Measurements from ENCODE around the gene ESR1.

DNA sequence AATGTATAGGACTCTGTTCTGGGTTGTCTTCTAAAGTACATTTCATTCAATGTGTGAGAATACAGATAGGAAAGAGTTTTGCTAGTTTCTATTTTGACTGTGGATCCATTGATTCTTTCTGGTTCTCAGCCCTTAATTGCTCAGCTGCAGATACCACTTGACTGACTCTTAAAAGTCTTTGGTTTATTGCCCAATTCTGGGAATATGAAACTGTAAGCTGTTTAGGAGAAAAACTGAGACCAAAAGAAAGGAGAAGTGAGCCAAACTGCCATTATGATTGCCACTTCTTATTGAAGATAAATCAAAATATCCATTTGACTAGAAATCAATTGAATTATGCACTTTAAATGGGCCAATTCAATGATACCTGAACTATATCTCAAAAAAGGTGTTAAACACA is 211.4 kb downstream of the ESR1 start:
- TF ChIP-seq CTCF (IDR thresholded peaks at IDR 0.05; ENCODE audit: low read depth, low read length, poor library complexity, severe bottlenecking) (no peak), EZH2phosphoT487 (IDR thresholded peaks at IDR 0.05; ENCODE audit: borderline replicate concordance, low read length) (no peak)

All from DOHH2 (cell line).